HepG2 (cell line): ENCODE data around the gene NUBP1. TPM values are rescaled to one million over a fixed set of nuclear protein-coding genes. Genes with fewer than 3 reads are reported as not detected.

ENCODE experiments used
- CSRNP1 ChIP-seq: sonication (generic); formaldehyde crosslinking; IDR thresholded peaks from 2 replicates; pipeline ENCODE4 v1.8.1; 2023; ENCODE audit warnings: mild to moderate bottlenecking, missing genetic modification reagents
- GABPA ChIP-seq, 2 experiments: IDR thresholded peaks; 2 replicates each; pipeline ENCODE4 v1.6.1; 2011 to 2016; ENCODE audit warnings: low read depth in 2 of 2, low read length in 1 of 2, missing biosample characterization in 1 of 2, missing genetic modification characterization in 1 of 2
- GLI4 ChIP-seq: sonication (generic); formaldehyde crosslinking; IDR thresholded peaks from 2 replicates; pipeline ENCODE4 v1.5.1; 2020; ENCODE audit warnings: missing genetic modification reagents, mild to moderate bottlenecking, moderate library complexity, borderline replicate concordance
- ISX ChIP-seq: sonication (generic); formaldehyde crosslinking; conservative IDR thresholded peaks from 2 replicates; pipeline ENCODE4 v1.5.0; 2020; ENCODE audit warnings: missing genetic modification reagents
- NR2C2 ChIP-seq: sonication (generic); formaldehyde crosslinking; IDR thresholded peaks from 2 replicates; pipeline ENCODE4 v1.4.0; 2020; ENCODE audit warnings: missing genetic modification reagents, mild to moderate bottlenecking, moderate library complexity, borderline replicate concordance
- PREB ChIP-seq: sonication (generic); formaldehyde crosslinking; IDR thresholded peaks from 2 replicates; pipeline ENCODE4 v1.4.0; 2020; ENCODE audit warnings: missing genetic modification reagents
- SKIL ChIP-seq: sonication (generic); formaldehyde crosslinking; IDR thresholded peaks from 2 replicates; pipeline ENCODE4 v1.8.0; 2022; ENCODE audit warnings: missing genetic modification reagents, mild to moderate bottlenecking, moderate library complexity, borderline replicate concordance
- ZBTB7A ChIP-seq: sonication (generic); formaldehyde crosslinking; IDR thresholded peaks from 2 replicates; pipeline ENCODE4 v1.8.0; 2022; ENCODE audit warnings: mild to moderate bottlenecking, missing genetic modification reagents
- ZBTB8A ChIP-seq: sonication (generic); formaldehyde crosslinking; IDR thresholded peaks from 2 replicates; pipeline ENCODE4 v1.4.0; 2020; ENCODE audit warnings: mild to moderate bottlenecking, low read depth, missing genetic modification reagents, borderline replicate concordance
- ZFP62 ChIP-seq: sonication (generic); formaldehyde crosslinking; IDR thresholded peaks from 2 replicates; pipeline ENCODE4 v1.4.0; 2020; ENCODE audit warnings: missing genetic modification reagents
- ZKSCAN8 ChIP-seq: IDR thresholded peaks from 2 replicates; pipeline ENCODE4 v1.6.1; 2016; ENCODE audit warnings: borderline replicate concordance, missing genetic modification reagents, missing compliant biosample characterization
- ZMYM3 ChIP-seq: sonication (generic); formaldehyde crosslinking; IDR thresholded peaks from 2 replicates; pipeline ENCODE4 v1.5.1; 2020; ENCODE audit warnings: mild to moderate bottlenecking, missing genetic modification reagents
- ZNF160 ChIP-seq: sonication (generic); formaldehyde crosslinking; IDR thresholded peaks from 2 replicates; pipeline ENCODE4 v1.8.0; 2022; ENCODE audit warnings: mild to moderate bottlenecking, inconsistent platforms, missing genetic modification reagents
- ZNF768 ChIP-seq: sonication (generic); formaldehyde crosslinking; IDR thresholded peaks from 2 replicates; pipeline ENCODE4 v1.4.0; 2020; ENCODE audit warnings: missing genetic modification reagents
- ZNF772 ChIP-seq: sonication (generic); formaldehyde crosslinking; IDR thresholded peaks from 2 replicates; pipeline ENCODE4 v1.5.0; 2020; ENCODE audit warnings: mild to moderate bottlenecking, missing genetic modification reagents
- polyA plus RNA-seq, 8 experiments: library from polyadenylated mRNA; depleted of rRNA in 3 of 8; stranded (reverse) in 7 of 8; unstranded in 1 of 8; fragments of >200 nt; fragmentation: Illumina TruSeq in 4 of 8; extraction: Trizol in 4 of 8; gene quantifications; 2 replicates each; pipeline versions ENCODE4 v1.2.1 to v1.2.3, GENCODE V29; 2011 to 2016; ENCODE audit warnings: low read depth in 4 of 8, missing spikeins in 1 of 8, mixed read lengths in 1 of 8; ENCODE audit not compliant: insufficient read depth in 1 of 8
- total RNA-seq, 5 experiments: library from RNA; depleted of rRNA; stranded (reverse); fragments of >200 nt; fragmentation: Illumina TruSeq; extraction: Trizol; gene quantifications; 2 replicates each; pipeline ENCODE4 v1.2.3, GENCODE V29; 2016; ENCODE audit warnings: low read depth in 1 of 5
- TF ChIP-seq, protein P1 (sequence below): IDR thresholded peaks from 2 replicates; pipeline ENCODE4 v1.6.1; 2016; ENCODE audit warnings: missing compliant biosample characterization, missing genetic modification reagents, borderline replicate concordance
- TF ChIP-seq, protein P2 (sequence below): IDR thresholded peaks from 2 replicates; pipeline ENCODE4 v1.6.1; 2012; ENCODE audit warnings: low read length, improper control_type of control experiment

The NUBP1 gene
- total and polyA plus RNA-seq, 2 of the 13 experiments (the other 11 are each of a cell fraction or from before 2014, with no cell fraction given): 53.5 to 70.4 TPM

DNA sequence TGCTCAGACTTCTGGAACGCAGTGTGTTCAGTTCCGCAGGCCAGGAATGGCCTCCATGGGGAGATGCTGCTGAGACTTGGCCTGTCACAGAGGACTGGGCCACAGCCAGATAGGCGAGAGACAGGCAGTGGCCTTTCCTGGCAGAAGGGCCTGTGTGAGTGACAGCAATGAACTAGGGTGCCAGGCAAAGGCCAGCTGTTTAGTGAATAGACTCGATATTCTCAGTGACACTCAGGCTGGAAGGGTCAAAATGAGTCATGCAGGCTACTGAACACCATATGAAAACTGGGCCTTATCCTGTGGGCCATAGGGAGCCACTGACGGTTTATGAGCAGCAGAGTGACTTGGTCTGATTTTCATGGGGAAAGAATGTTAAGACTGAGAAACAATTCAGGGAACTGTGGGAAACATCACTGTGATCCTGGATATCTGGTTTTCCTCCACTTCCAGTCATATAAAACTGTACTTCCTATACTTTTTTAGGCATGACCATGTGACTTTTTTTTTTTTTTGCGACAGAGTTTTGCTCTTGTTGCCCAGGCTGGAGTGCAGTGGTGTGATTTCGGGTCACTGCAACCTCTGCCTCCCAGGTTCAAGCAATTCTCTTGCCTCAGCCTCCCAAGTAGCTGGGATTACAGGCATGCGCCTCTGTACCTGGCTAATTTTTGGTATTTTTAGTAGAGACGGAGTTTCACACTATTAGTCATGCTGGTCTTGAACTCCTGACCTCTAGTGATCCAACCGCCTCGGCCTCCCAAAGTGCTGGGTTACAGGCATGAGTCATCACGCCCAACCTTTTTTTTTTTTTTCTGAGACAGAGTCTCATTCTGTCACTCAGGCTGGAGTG, 5.2 kb upstream of the NUBP1 start (continued):
- TF ChIP-seq GABPA (IDR thresholded peaks at IDR 0.05; ENCODE audit: low read depth, low read length) (no peak), GABPA (CRISPR knock-in tag; IDR thresholded peaks at IDR 0.05; ENCODE audit: low read depth) (no peak; the same call in 1 of the 2 replicates), SKIL (CRISPR knock-in tag) (no peak; the same call in 1 of the 2 replicates), ZKSCAN8 (CRISPR knock-in tag) (no peak), ZNF772 (no peak), CSRNP1 (CRISPR knock-in tag) (no peak), GLI4 (no peak), ZBTB8A (CRISPR knock-in tag) (no peak), ZFP62 (no peak), ISX (no peak), NR2C2 (CRISPR knock-in tag) (peak; percentile 61; the same call in 1 of the 2 replicates), ZMYM3 (CRISPR knock-in tag) (peak; percentile 48), ZNF768 (CRISPR knock-in tag) (no peak), ZBTB7A (no peak), PREB (no peak), ZNF160 (no peak)
- TF ChIP-seq, protein P1, sequence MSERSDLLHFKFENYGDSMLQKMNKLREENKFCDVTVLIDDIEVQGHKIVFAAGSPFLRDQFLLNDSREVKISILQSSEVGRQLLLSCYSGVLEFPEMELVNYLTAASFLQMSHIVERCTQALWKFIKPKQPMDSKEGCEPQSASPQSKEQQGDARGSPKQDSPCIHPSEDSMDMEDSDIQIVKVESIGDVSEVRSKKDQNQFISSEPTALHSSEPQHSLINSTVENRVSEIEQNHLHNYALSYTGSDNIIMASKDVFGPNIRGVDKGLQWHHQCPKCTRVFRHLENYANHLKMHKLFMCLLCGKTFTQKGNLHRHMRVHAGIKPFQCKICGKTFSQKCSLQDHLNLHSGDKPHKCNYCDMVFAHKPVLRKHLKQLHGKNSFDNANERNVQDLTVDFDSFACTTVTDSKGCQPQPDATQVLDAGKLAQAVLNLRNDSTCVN (CRISPR knock-in tag): no peak
- TF ChIP-seq, protein P2, sequence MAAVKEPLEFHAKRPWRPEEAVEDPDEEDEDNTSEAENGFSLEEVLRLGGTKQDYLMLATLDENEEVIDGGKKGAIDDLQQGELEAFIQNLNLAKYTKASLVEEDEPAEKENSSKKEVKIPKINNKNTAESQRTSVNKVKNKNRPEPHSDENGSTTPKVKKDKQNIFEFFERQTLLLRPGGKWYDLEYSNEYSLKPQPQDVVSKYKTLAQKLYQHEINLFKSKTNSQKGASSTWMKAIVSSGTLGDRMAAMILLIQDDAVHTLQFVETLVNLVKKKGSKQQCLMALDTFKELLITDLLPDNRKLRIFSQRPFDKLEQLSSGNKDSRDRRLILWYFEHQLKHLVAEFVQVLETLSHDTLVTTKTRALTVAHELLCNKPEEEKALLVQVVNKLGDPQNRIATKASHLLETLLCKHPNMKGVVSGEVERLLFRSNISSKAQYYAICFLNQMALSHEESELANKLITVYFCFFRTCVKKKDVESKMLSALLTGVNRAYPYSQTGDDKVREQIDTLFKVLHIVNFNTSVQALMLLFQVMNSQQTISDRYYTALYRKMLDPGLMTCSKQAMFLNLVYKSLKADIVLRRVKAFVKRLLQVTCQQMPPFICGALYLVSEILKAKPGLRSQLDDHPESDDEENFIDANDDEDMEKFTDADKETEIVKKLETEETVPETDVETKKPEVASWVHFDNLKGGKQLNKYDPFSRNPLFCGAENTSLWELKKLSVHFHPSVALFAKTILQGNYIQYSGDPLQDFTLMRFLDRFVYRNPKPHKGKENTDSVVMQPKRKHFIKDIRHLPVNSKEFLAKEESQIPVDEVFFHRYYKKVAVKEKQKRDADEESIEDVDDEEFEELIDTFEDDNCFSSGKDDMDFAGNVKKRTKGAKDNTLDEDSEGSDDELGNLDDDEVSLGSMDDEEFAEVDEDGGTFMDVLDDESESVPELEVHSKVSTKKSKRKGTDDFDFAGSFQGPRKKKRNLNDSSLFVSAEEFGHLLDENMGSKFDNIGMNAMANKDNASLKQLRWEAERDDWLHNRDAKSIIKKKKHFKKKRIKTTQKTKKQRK: no peak
